ENCODE results near the gene PRM2.

- TF ChIP-seq, protein P1, sequence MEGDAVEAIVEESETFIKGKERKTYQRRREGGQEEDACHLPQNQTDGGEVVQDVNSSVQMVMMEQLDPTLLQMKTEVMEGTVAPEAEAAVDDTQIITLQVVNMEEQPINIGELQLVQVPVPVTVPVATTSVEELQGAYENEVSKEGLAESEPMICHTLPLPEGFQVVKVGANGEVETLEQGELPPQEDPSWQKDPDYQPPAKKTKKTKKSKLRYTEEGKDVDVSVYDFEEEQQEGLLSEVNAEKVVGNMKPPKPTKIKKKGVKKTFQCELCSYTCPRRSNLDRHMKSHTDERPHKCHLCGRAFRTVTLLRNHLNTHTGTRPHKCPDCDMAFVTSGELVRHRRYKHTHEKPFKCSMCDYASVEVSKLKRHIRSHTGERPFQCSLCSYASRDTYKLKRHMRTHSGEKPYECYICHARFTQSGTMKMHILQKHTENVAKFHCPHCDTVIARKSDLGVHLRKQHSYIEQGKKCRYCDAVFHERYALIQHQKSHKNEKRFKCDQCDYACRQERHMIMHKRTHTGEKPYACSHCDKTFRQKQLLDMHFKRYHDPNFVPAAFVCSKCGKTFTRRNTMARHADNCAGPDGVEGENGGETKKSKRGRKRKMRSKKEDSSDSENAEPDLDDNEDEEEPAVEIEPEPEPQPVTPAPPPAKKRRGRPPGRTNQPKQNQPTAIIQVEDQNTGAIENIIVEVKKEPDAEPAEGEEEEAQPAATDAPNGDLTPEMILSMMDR (tag by site-specific recombination; IDR thresholded peaks at IDR 0.05), result no peak
- TF ChIP-seq ZSCAN5A (tag by site-specific recombination; IDR thresholded peaks at IDR 0.05) (no peak), ZNF677 (tag by site-specific recombination; IDR thresholded peaks at IDR 0.05) (no peak), ZNF530 (tag by site-specific recombination; IDR thresholded peaks at IDR 0.05; ENCODE audit: low read depth) (no peak)
These were observed 12.5 kb downstream of the PRM2 start for GRCh38 chr16:11263737-11264136.

Data from HEK293 (cell line).